HUES64 (cell line): ENCODE measurements around the gene EIF4B.
"Not testable (repeated sequence)": the region's sequence is repeated elsewhere in the genome, so short reads cannot be mapped to it uniquely, and the experiment has no call there.

Experiments used
- H3K27ac ChIP-seq: 2 replicates; pipeline ENCODE4 v1.7.0; 2013; ENCODE audit warnings: low read depth, low read length, inconsistent platforms
- H3K27me3 ChIP-seq: 2 replicates; pipeline ENCODE4 v1.6.1; 2013; ENCODE audit warnings: mild to moderate bottlenecking, low read length; ENCODE audit not compliant: insufficient read depth
- H3K36me3 ChIP-seq: 2 replicates; pipeline ENCODE4 v1.6.1; 2013; ENCODE audit warnings: mild to moderate bottlenecking, low read length; ENCODE audit not compliant: insufficient read depth
- H3K4me1 ChIP-seq: 2 replicates; pipeline ENCODE4 v1.6.1; 2013; ENCODE audit warnings: mild to moderate bottlenecking, low read length, moderate library complexity; ENCODE audit not compliant: insufficient read depth
- H3K4me3 ChIP-seq: 2 replicates; pipeline ENCODE4 v1.5.1; 2013; ENCODE audit warnings: mild to moderate bottlenecking, low read length, moderate library complexity
- H3K9ac ChIP-seq: 2 replicates; pipeline ENCODE4 v1.6.1; 2013; ENCODE audit warnings: mild to moderate bottlenecking, low read depth, low read length
- H3K9me3 ChIP-seq: 2 replicates; pipeline ENCODE4 v1.6.1; 2013; ENCODE audit warnings: low read depth, low read length; ENCODE audit not compliant: insufficient read depth
- WGBS: fragments of 150-250, 120-280 bp; methylation state at CpG from one replicate; pipeline ENCODE4 v1.1.7; 2013; ENCODE audit warnings: missing lambda C conversion rate; 5-methylcytosine and 5-hydroxymethylcytosine counted together

EIF4B gene

DNA sequence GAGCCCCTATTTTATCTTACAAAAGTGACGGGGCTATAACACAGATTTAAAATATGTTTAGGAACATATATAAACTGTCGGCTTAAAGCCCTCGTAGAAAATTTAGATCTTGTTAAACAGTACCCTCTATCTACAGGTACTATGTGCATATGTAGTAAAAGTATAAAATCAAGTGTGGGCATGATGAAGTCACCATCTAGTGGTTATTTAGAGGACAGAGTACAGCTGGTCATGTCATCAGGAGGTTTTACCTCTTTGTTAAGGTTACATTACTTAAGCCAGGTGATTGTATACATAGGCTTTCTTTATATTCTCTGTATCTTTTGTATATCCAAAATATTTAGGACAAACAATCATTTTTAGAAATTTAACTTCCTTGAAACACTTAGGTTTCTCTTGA is 25.4 kb downstream of the EIF4B start:
- Histone ChIP-seq H3K4me3 (no peak overlapping the region), H3K9ac (no peak overlapping the region), H3K27ac (no peak overlapping the region), H3K36me3 (peaks cover 95% of the 10 kb centered on the region), H3K4me1 (no peaks in the 10 kb centered on the region), H3K9me3 (no peaks in the 10 kb centered on the region), H3K27me3 (no peaks in the 10 kb centered on the region)
- 95% methylated on average over 2 of the region's 3 CpGs for WGBS

DNA sequence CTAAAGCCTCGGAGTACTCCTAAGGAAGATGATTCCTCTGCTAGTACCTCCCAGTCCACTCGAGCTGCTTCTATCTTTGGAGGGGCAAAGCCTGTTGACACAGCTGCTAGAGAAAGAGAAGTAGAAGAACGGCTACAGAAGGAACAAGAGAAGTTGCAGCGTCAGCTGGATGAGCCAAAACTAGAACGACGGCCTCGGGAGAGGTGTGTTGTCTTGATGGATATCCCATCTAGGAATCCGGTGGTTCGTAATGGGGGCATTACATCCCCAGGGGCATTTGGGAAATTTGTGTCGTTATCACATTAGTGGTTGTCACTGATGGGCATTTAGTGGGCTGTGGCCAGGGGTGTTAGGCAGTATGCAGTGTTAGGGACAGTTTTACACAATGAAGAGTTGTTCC is 27.6 kb downstream of the EIF4B start:
- H3K27ac ChIP-seq, H3K4me3 ChIP-seq, H3K9ac ChIP-seq, H3K9me3 ChIP-seq, H3K4me1 ChIP-seq, H3K27me3 ChIP-seq: not testable (repeated sequence)
- peaks cover 95% of the 10 kb centered on the region for H3K36me3 ChIP-seq
- 96% methylated on average over 10 of the region's 10 CpGs for whole genome bisulfite sequencing

DNA sequence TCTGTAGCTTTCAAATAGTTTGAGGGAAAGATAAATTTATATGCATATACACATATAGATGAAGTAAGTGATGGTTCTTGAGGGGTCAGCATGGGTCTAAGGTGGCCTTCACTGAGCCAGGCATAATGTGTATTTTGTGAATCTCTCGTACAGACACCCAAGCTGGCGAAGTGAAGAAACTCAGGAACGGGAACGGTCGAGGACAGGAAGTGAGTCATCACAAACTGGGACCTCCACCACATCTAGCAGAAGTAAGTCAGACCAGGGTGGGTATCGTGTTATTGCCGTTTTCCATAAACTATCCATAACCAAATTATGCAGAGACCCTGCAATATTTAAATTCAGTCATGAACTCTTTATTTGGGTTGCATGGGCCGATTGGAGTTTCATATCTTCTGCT is 28.2 kb downstream of the EIF4B start:
- no peaks in the 10 kb centered on the region for H3K9me3 ChIP-seq
- H3K4me3 ChIP-seq: no peak overlapping the region
- H3K27ac ChIP-seq: no peak overlapping the region
- no peaks in the 10 kb centered on the region for H3K27me3 ChIP-seq
- no peak overlapping the region for H3K9ac ChIP-seq
- H3K36me3 ChIP-seq: peaks cover 95% of the 10 kb centered on the region
- H3K4me1 ChIP-seq: no peaks in the 10 kb centered on the region
- 98% methylated on average over 8 of the region's 8 CpGs for WGBS

DNA sequence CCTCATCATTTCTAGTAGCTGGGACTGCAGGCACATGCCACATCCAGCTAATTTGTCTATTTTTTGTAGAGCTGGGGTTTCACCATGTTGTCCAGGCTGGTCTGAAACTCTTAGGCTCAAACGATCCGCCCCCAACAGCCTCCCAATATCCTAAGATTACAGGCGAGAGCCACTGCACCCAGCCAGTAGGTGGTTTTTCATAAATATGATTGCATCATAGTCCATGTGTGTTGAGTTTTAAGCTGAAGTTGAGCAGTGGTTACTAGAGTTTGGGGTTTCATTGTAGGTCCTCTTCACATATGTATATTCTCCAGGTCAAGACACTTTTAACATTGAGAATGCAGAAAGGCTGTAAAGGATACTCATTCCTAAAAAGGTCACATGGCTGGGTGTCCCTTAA is 30.5 kb downstream of the EIF4B start:
- Histone ChIP-seq H3K27me3 (no peaks in the 10 kb centered on the region), H3K9me3 (no peaks in the 10 kb centered on the region), H3K4me1 (no peaks in the 10 kb centered on the region), H3K4me3 (no peak overlapping the region), H3K27ac (no peak overlapping the region), H3K9ac (no peak overlapping the region), H3K36me3 (peaks cover 94% of the 10 kb centered on the region)
- 100% methylated on average over 3 of the region's 3 CpGs for WGBS

DNA sequence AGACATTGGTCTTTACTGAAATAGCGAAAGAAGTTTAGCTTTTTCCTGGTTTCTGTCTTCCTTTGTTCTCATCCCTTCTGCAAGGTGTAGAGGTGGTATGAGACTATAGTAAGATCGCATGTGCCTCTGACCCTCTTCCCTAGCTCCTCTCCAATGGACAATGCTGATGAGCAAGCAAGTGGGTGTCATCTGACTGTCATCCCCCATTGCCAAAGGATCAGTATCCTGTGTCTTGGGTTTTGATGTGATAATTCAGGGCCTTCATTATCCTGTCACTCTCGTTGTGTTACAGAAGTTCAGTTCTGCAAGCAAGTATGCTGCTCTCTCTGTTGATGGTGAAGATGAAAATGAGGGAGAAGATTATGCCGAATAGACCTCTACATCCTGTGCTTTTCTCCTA is 33.6 kb downstream of the EIF4B start:
- H3K9me3 ChIP-seq: no peaks in the 10 kb centered on the region
- H3K9ac ChIP-seq: no peak overlapping the region
- no peak overlapping the region for H3K4me3 ChIP-seq
- H3K36me3 ChIP-seq: peaks cover 65% of the 10 kb centered on the region
- peaks cover 16% of the 10 kb centered on the region for H3K4me1 ChIP-seq
- 88% methylated on average over 3 of the region's 4 CpGs for WGBS
- no peak overlapping the region for H3K27ac ChIP-seq
- H3K27me3 ChIP-seq: peaks cover 11% of the 10 kb centered on the region

DNA sequence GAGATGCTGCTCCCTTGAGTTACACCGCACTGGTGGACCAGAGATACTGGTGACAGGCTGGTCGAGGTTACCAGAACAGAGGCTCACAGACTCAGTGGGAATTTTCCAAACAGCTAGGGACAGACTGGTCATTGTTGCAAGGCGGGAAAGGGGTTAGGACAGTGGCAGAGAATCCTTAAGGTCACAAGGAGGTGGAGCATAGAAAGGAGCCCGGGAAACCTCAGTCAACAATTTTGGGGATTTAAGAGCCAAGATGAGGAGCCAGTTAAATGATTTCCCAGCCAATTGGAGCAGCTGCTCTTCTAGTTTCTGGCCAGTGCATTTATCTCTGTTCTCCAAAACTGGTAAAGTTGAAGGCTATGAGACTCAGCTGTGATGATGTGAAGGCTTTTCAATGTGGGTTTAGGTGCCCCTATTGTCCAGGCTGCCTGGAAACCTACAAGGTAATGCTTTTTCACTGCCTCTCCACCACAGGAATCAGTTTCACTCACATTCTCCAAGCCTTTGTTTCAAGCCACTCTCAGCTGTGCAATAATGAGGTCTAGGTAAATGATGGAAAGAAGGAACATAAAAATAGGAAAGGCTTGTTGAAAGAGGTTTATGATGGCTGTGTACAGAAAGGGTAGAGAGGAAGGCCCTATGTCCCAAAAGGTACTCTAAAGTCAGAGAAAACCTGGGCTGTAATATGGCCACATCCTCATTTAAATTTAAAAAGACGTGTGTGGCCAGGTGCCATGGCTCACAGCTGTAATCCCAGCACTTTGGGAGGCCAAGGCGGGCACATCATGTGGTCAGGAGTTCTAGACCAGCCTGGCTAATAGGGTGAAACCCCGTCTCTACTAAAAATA is 36.6 kb downstream of the EIF4B start:
- no peak overlapping the region for H3K4me3 ChIP-seq
- peak overlapping the region; percentile 39; the same call in 1 of the 2 replicates for H3K27ac ChIP-seq
- H3K9ac ChIP-seq: no peak overlapping the region
- peaks cover 23% of the 10 kb centered on the region for H3K27me3 ChIP-seq
- no peaks in the 10 kb centered on the region for H3K9me3 ChIP-seq
- 77% methylated on average over 7 of the region's 7 CpGs for WGBS
- peaks cover 35% of the 10 kb centered on the region for H3K36me3 ChIP-seq
- H3K4me1 ChIP-seq: peaks cover 22% of the 10 kb centered on the region

DNA sequence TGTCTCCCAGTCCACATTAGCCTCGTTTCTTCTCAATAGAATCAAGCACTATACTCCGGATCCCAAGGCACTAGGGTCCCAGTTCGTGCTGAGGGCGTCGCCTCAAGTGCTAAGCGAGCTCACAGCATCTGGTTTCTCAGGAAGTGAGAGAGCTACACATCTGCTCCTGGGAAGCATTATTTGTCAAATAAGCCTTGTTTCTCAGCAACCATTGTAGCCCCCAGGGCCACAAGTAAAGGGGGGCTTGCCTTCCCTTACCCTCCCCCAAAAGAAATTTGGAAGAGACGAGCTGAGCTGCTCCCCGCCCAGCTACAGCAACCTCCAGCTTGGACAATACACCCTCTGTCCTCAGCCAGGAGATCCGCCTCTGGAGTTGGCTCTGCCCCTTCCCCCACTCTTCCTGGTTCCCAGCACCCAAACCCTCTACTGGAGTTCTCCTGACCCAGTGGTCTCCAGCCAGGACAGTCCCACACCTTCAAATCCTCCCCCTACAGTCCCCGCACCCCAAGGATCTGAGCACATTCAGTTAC is 37.9 kb downstream of the EIF4B start:
- 59% methylated on average over 10 of the region's 10 CpGs for WGBS
- no peak overlapping the region for H3K9ac ChIP-seq
- H3K9me3 ChIP-seq: no peaks in the 10 kb centered on the region
- H3K27me3 ChIP-seq: peaks cover 23% of the 10 kb centered on the region
- no peak overlapping the region for H3K27ac ChIP-seq
- H3K36me3 ChIP-seq: peaks cover 22% of the 10 kb centered on the region
- H3K4me3 ChIP-seq: 0 out of 2 replicates have a peak overlapping the region, but pooled peaks have one; percentile 1
- peaks cover 35% of the 10 kb centered on the region for H3K4me1 ChIP-seq

DNA sequence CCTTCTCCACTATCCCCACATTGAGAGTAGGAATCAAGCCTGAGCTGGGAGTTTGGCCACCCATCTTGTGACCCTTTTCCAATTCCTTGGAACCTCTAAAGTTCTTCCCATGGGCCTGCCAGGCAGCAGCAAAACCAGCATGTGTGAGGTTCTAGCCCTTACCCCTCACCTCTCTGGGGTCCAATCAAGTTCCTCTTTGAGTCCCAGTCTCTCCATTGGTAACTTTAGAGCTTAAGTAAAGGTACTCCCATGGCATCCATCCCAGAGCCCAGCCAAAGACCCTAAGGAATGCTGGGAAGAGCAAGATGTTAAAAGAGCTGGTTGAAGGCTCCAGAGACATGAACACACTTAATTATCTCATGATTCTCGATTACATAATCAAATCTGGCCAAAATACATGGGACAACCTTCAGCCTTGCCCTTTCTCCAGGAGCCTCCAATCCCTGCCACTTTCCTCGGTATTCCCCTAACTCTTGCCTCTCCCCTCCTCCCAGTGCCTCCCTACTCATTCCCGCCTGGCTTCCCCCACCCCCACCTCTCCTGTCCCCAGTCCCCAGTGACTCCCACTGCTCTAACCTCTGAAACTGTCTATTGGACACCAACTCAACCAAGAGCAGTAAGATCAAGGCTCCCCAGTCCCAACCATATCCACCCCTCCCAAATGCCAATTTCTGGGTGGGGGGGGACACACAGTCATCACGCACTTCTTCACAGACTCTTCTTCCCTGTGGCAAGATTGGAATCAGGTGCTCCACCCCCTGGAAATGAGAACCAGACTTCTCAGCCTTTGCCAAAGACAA is 38.8 kb downstream of the EIF4B start:
- no peak overlapping the region for H3K9ac ChIP-seq
- peaks cover 44% of the 10 kb centered on the region for H3K4me1 ChIP-seq
- H3K27me3 ChIP-seq: peaks cover 23% of the 10 kb centered on the region
- no peaks in the 10 kb centered on the region for H3K9me3 ChIP-seq
- whole genome bisulfite sequencing: 59% methylated on average over 4 of the region's 4 CpGs
- peaks cover 12% of the 10 kb centered on the region for H3K36me3 ChIP-seq
- H3K27ac ChIP-seq: no peak overlapping the region
- no peak overlapping the region for H3K4me3 ChIP-seq

DNA sequence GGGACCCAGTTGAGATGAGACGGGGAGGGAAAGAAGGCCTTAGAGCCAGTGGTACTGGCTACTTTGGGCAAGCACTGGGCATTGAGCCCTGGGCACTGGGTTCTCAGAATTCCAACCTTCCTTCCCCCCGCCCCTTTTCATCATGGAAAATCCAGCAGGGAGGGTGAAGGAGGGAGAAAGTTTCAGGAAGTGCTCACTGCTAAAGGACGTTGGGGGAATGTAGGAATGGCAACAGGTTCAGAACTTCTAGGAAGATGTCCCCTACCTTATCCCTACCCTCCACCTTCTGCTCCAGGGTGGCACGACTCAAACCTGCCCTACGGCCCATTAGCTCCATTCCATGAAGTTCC is 39.4 kb downstream of the EIF4B start:
- H3K4me1 ChIP-seq: peaks cover 49% of the 10 kb centered on the region
- no peak overlapping the region for H3K9ac ChIP-seq
- peaks cover 7% of the 10 kb centered on the region for H3K36me3 ChIP-seq
- 78% methylated on average over 3 of the region's 5 CpGs for WGBS
- H3K9me3 ChIP-seq: no peaks in the 10 kb centered on the region
- H3K4me3 ChIP-seq: peak overlapping the region; percentile 65; the same call in 1 of the 2 replicates
- H3K27ac ChIP-seq: no peak overlapping the region
- H3K27me3 ChIP-seq: peaks cover 23% of the 10 kb centered on the region

DNA sequence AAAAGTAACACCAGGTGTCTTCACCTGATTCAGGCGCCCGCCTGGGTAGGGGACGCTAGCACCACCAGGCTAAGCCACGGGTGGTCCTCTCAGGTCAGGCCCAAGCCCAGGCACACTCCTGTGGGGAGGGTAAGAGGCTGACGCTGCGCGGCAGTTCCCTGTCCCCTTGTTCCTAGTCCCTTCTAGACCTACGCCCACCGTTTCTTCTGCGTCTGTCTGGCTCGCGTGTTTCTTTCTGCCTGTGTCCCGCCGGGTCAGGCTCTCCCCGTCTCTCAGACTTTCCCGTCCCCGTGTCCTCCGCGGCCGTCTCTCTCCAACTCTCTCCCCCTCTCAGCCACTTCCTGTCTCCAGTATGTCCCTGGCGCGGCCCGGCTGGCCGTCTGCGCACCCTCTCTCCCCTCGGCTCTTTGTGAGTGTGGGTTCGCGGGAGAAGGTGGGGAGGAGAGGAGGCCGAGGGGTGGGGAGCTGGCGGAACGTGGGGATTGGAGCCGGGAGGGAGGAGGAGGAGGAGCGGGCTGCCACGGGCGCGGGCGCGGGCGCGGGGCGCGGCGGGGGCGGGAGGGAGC is 40.5 kb downstream of the EIF4B start:
- Histone ChIP-seq H3K4me3 (peak overlapping the region; percentile 65), H3K27me3 (peaks cover 23% of the 10 kb centered on the region), H3K27ac (peak overlapping the region; percentile 64), H3K4me1 (peaks cover 55% of the 10 kb centered on the region), H3K9ac (peak overlapping the region; percentile 74), H3K9me3 (no peaks in the 10 kb centered on the region), H3K36me3 (peaks cover 1% of the 10 kb centered on the region; the same call in 1 of the 2 replicates)
- WGBS: 1% methylated on average over 42 of the region's 44 CpGs
